Body of pancreas (tissue), 4 donors: ENCODE data around the gene THRA. TPM values are rescaled to one million over a fixed set of nuclear protein-coding genes. Genes with fewer than 3 reads are reported as not detected.
"Not testable (repeated sequence)": the region's sequence is repeated elsewhere in the genome, so short reads cannot be mapped to it uniquely, and the experiment has no call there.

Source experiments
- ATAC-seq: fragments of 150-250 bp; one replicate; pipeline ENCODE4 v1.9.1; 2016
- DNase-seq, 4 donors: peaks; one replicate each; pipeline ENCODE4 v3.0.0-alpha.2; 2019
- H3K27ac ChIP-seq, 4 donors: fragments of 200-600 bp; sonication (generic); 1 replicate in 3 of 4; 2 replicates in 1 of 4; pipeline versions ENCODE4 v1.5.1 to v1.6.1; 2016 to 2019; ENCODE audit warnings: mild to moderate bottlenecking in 1 of 4, mixed read lengths in 1 of 4, moderate library complexity in 1 of 4
- H3K27me3 ChIP-seq, 2 donors: fragments of 200-600 bp; sonication (generic); one replicate each; pipeline ENCODE4 v1.6.0; 2016; ENCODE audit warnings: mild to moderate bottlenecking in 1 of 2
- H3K36me3 ChIP-seq, 2 donors: fragments of 200-600 bp; sonication (generic); replicated peaks in 1 of 2; 2 replicates each; pipeline ENCODE4 v1.5.1; 2016; ENCODE audit warnings: low read depth in 2 of 2; ENCODE audit not compliant: insufficient read depth in 1 of 2
- H3K4me1 ChIP-seq: fragments of 200-600 bp; sonication (generic); one replicate; pipeline ENCODE4 v1.6.0; 2016
- H3K4me3 ChIP-seq, 2 donors: fragments of 200-600 bp; sonication (generic); 1 replicate in 1 of 2; 2 replicates in 1 of 2; pipeline ENCODE4 v1.5.1; 2016 to 2019
- H3K9me3 ChIP-seq, 3 donors: fragments of 200-600 bp; sonication (generic); 1 replicate in 2 of 3; 2 replicates in 1 of 3; pipeline ENCODE4 v1.5.1; 2016
- CTCF ChIP-seq, 7 experiments: fragments of 450-650 bp in 4 of 7; fragments of 200-600 bp in 3 of 7; sonication (generic) in 3 of 7; IDR thresholded peaks; one replicate each; pipeline ENCODE4 v1.5.1; 2016 to 2019; ENCODE audit warnings: antibody characterized with exemption in 7 of 7
- POLR2A ChIP-seq, 3 donors: fragments of 450-650 bp; IDR thresholded peaks; one replicate each; pipeline ENCODE4 v1.6.1; 2016; ENCODE audit warnings: antibody characterized with exemption in 3 of 3, mild to moderate bottlenecking in 2 of 3
- WGBS, 2 donors: methylation state at CpG; one replicate each; pipeline ENCODE4 v1.1.5; 2017; 5-methylcytosine and 5-hydroxymethylcytosine counted together
- intact Hi-C: fragments of 100-400 bp; cut with DNase I; formaldehyde crosslinking; loops from one replicate; pipeline ENCODE4 v1.15.1; 2023
- microRNA-seq, 2 donors: library from miRNA; unstranded; fragments of <30 nt; microRNA quantifications; one replicate each; pipeline ENCODE4, GENCODE V29; 2016; ENCODE audit warnings: borderline number of aligned reads in 2 of 2, borderline replicate concordance in 2 of 2
- small RNA-seq: library from RNA; depleted of rRNA; stranded (forward); fragments of <200 nt; gene quantifications from one replicate; pipeline ENCODE3, GENCODE V24; 2016
- total RNA-seq, 2 donors: library from RNA; depleted of rRNA; stranded (reverse); fragments of >200 nt; gene quantifications; one replicate each; pipeline ENCODE4 v1.1.0, GENCODE V29; 2016

THRA gene
- total RNA-seq, 2 donors from 2014 or later: 37.9 to 61.6 TPM

GRCh38 chr17:40135817-40136216 is 73.1 kb downstream of the THRA start:
- Histone ChIP-seq H3K4me3 (no peak overlapping the region), H3K9me3 (no peaks in the 10 kb centered on the region), H3K4me1 (peaks cover 17% of the 10 kb centered on the region), H3K27ac (no peak overlapping the region), H3K36me3 (peaks cover 0 to 15% of the 10 kb centered on the region in 2 donors), H3K27me3 (no peaks in the 10 kb centered on the region)
- intact Hi-C loops: no loop called here
- ATAC-seq (no peak), DNase-seq (no peak)
- TF ChIP-seq CTCF (IDR thresholded peaks at IDR 0.05): no peak
- TF ChIP-seq POLR2A (IDR thresholded peaks at IDR 0.05): no peak
- 91 to 92% methylated on average over 3 of the region's 3 CpGs for WGBS, 2 donors

GRCh38 chr17:40139566-40140058 is 76.8 kb downstream of the THRA start:
- Histone ChIP-seq H3K36me3 (peaks cover 0 to 3% of the 10 kb centered on the region in 2 donors), H3K4me1 (peaks cover 33% of the 10 kb centered on the region), H3K27me3 (no peaks in the 10 kb centered on the region), H3K27ac (peak overlapping the region; percentile 95 to 99 (median 97)), H3K4me3 (peak overlapping the region; percentile 10 to 18), H3K9me3 (no peaks in the 10 kb centered on the region)
- 3% methylated on average over 14 of the region's 14 CpGs for WGBS, 2 donors
- peak; percentile 19 for ATAC-seq
- DNase-seq: peak; percentile 34 to 40 (median 36)
- intact Hi-C loops: no loop called here
- no peak for TF ChIP-seq POLR2A (IDR thresholded peaks at IDR 0.05)
- TF ChIP-seq CTCF (IDR thresholded peaks at IDR 0.05): no peak

GRCh38 chr17:40143166-40143565 is 80.4 kb downstream of the THRA start:
- DNase-seq, ATAC-seq, H3K27ac ChIP-seq, H3K4me3 ChIP-seq, H3K27me3 ChIP-seq, intact Hi-C loops, H3K9me3 ChIP-seq, H3K36me3 ChIP-seq: not testable (repeated sequence)
- WGBS, 2 donors: 94 to 96% methylated on average over 3 of the region's 3 CpGs
- H3K4me1 ChIP-seq: peaks cover 32% of the 10 kb centered on the region

Small RNAs within 50 kb of the gene (microRNA-seq; reads per million reads assigned to microRNA genes)
- 0 reads per million in 2 donors for gene MIR6884

Small RNAs within 50 kb of the gene (small RNA-seq; reads per million reads assigned to genes)
- 1,760 reads per million, percentile 99 among the genes with 10 or more reads in this experiment for gene SNORD124

Other genes starting within 250 kb of the THRA start
- under 1 TPM; 0.78 to 0.99 TPM for gene IKZF3, start 198.7 kb upstream of the THRA start, total RNA-seq
- not detected for gene ZPBP2, start 194.8 kb upstream of the THRA start, total RNA-seq
- 10 to 100 TPM; 16.3 to 18.5 TPM for gene GSDMB, start 144.3 kb upstream of the THRA start, total RNA-seq
- gene ORMDL3, start 135.4 kb upstream of the THRA start, total RNA-seq: 10 to 100 TPM; 65.6 to 91.0 TPM
- gene LRRC3C, start 135.2 kb upstream of the THRA start, total RNA-seq: not detected
- 1 to 10 TPM in 1 of 2 donors, not detected in 1; 3.4 TPM for gene GSDMA, start 100.0 kb upstream of the THRA start, total RNA-seq
- 10 to 100 TPM; 39.6 to 40.2 TPM for gene PSMD3, start 82.2 kb upstream of the THRA start, total RNA-seq
- 1 to 10 TPM in 1 of 2 donors, under 1 TPM in 1; 0.78 to 1.6 TPM for gene CSF3, start 47.5 kb upstream of the THRA start, total RNA-seq
- gene MED24, start 8.6 kb upstream of the THRA start, total RNA-seq: 10 to 100 TPM; 34.9 to 38.7 TPM
- 1 to 10 TPM; 2.3 to 5.9 TPM for gene NR1D1, start 37.6 kb downstream of the THRA start, total RNA-seq
- 100 to 1,000 TPM in 1 of 2 donors, 10 to 100 TPM in 1; 75.5 to 157 TPM for gene MSL1, start 59.0 kb downstream of the THRA start, total RNA-seq
- 10 to 100 TPM; 51.7 to 59.4 TPM for gene CASC3, start 77.6 kb downstream of the THRA start, total RNA-seq
- gene RAPGEFL1, start 114.5 kb downstream of the THRA start, total RNA-seq: 1 to 10 TPM; 7.0 to 7.3 TPM
- 1 to 10 TPM; 4.9 to 7.5 TPM for gene WIPF2, start 156.3 kb downstream of the THRA start, total RNA-seq
- under 1 TPM; 0.66 to 0.78 TPM for gene CDC6, start 224.9 kb downstream of the THRA start, total RNA-seq
- gene RARA, start 246.2 kb downstream of the THRA start, total RNA-seq: 10 to 100 TPM; 11.4 to 13.8 TPM